Measurements from ENCODE around the gene PPWD1. TPM values are rescaled to one million over a fixed set of nuclear protein-coding genes. Genes with fewer than 3 reads are reported as not detected.

Gene PPWD1
- total and polyA plus RNA-seq, 2 of the 13 experiments (the other 11 are each of a cell fraction or from before 2014, with no cell fraction given): 7.4 to 44.3 TPM

DNA sequence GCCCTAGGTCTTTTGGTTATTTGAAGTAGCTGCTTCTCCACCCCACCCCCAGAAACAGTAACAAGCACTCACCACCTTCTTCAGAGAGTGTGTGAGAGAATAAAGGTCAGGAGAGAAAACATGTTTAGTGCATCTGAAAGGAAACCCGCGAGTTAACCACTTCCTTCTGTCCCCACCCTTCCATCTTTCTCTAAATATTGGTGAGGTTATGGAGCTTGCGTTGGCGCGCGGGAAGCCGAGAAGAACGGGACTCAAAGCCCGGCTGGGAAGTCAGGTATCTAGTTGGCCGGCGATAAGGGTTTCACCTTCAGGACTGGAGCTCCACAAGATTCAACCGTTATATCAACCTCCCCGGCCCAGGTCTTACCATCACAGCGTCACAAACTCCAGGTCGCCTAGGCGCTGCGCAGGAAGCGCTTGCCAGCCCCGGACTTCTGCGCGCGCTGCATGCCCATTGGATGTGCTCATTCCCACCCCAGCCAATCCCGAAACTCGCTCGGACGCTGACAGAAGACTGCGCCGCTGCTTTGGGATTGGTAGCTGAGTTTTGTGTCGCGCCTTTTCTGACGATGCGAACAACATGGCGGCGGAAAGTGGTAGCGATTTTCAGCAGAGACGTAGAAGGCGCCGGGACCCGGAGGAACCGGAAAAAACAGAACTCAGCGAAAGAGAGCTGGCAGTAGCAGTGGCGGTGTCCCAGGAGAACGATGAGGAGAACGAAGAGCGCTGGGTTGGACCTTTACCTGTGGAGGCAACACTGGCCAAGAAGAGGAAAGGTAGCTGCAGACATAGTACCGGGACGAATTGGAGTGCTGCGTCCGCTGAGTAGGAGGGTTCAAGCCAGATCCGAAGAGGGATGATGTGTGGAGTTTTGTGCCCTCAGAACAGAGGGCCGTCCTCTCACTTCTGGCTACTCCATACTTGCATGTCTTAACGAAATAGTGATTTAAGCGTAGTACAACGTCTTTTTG, at the start of gene PPWD1, which contains the start of gene CENPK (continued):
- TF ChIP-seq KLF11 (CRISPR knock-in tag; IDR thresholded peaks at IDR 0.05): peak; percentile 15; the same call in 1 of the 2 replicates
- TF ChIP-seq SIN3B (IDR thresholded peaks at IDR 0.05; ENCODE audit: low read length): peak; percentile 100
- TF ChIP-seq, protein P1, sequence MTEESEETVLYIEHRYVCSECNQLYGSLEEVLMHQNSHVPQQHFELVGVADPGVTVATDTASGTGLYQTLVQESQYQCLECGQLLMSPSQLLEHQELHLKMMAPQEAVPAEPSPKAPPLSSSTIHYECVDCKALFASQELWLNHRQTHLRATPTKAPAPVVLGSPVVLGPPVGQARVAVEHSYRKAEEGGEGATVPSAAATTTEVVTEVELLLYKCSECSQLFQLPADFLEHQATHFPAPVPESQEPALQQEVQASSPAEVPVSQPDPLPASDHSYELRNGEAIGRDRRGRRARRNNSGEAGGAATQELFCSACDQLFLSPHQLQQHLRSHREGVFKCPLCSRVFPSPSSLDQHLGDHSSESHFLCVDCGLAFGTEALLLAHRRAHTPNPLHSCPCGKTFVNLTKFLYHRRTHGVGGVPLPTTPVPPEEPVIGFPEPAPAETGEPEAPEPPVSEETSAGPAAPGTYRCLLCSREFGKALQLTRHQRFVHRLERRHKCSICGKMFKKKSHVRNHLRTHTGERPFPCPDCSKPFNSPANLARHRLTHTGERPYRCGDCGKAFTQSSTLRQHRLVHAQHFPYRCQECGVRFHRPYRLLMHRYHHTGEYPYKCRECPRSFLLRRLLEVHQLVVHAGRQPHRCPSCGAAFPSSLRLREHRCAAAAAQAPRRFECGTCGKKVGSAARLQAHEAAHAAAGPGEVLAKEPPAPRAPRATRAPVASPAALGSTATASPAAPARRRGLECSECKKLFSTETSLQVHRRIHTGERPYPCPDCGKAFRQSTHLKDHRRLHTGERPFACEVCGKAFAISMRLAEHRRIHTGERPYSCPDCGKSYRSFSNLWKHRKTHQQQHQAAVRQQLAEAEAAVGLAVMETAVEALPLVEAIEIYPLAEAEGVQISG (CRISPR knock-in tag; IDR thresholded peaks at IDR 0.05): peak; percentile 73
- peak; percentile 55; the same call in 1 of the 2 replicates for TF ChIP-seq TMF1 (CRISPR knock-in tag; IDR thresholded peaks at IDR 0.05; ENCODE audit: low read depth)
- TF ChIP-seq ASH2L (IDR thresholded peaks at IDR 0.05; ENCODE audit: insufficient read length, low read depth, low read length): peak; percentile 96
- no peak; the same call in 1 of the 2 replicates for TF ChIP-seq NRL (CRISPR knock-in tag; IDR thresholded peaks at IDR 0.05; ENCODE audit: borderline replicate concordance)
- TF ChIP-seq, protein P2, sequence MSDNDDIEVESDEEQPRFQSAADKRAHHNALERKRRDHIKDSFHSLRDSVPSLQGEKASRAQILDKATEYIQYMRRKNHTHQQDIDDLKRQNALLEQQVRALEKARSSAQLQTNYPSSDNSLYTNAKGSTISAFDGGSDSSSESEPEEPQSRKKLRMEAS (IDR thresholded peaks at IDR 0.05): peak; percentile 84; the same call in 1 of the 2 replicates
- TF ChIP-seq ZMYM2 (CRISPR knock-in tag; IDR thresholded peaks at IDR 0.05): peak; percentile 18; the same call in 1 of the 2 replicates
- TF ChIP-seq CREM (IDR thresholded peaks at IDR 0.05): peak; percentile 99
- TF ChIP-seq CREM (CRISPR knock-in tag; IDR thresholded peaks at IDR 0.05): peak; percentile 87
- 0 out of 2 replicates have a peak, but pooled peaks have one; percentile 6 for TF ChIP-seq HNF4A (CRISPR knock-in tag; IDR thresholded peaks at IDR 0.05)
- TF ChIP-seq ZNF644 (CRISPR knock-in tag; IDR thresholded peaks at IDR 0.05; ENCODE audit: low read depth): no peak
- 0 out of 2 replicates have a peak, but pooled peaks have one; percentile 39 for TF ChIP-seq TP53 (CRISPR knock-in tag; conservative IDR thresholded peaks at IDR 0.05)
- TF ChIP-seq, protein P3, sequence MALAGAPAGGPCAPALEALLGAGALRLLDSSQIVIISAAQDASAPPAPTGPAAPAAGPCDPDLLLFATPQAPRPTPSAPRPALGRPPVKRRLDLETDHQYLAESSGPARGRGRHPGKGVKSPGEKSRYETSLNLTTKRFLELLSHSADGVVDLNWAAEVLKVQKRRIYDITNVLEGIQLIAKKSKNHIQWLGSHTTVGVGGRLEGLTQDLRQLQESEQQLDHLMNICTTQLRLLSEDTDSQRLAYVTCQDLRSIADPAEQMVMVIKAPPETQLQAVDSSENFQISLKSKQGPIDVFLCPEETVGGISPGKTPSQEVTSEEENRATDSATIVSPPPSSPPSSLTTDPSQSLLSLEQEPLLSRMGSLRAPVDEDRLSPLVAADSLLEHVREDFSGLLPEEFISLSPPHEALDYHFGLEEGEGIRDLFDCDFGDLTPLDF (CRISPR knock-in tag; IDR thresholded peaks at IDR 0.05): peak; percentile 98
- no peak for TF ChIP-seq JUN (CRISPR knock-in tag; IDR thresholded peaks at IDR 0.05)
- TF ChIP-seq ZNF354B (CRISPR knock-in tag; IDR thresholded peaks at IDR 0.05): peak; percentile 73; the same call in 1 of the 2 replicates
- TF ChIP-seq ZNF724P (CRISPR knock-in tag; IDR thresholded peaks at IDR 0.05; ENCODE audit: borderline replicate concordance): peak; percentile 67; the same call in 1 of the 2 replicates
- TF ChIP-seq MED13 (CRISPR knock-in tag; IDR thresholded peaks at IDR 0.05): 0 out of 2 replicates have a peak, but pooled peaks have one; percentile 39
- TF ChIP-seq ZSCAN29 (CRISPR knock-in tag; conservative IDR thresholded peaks at IDR 0.05): 0 out of 2 replicates have a peak, but pooled peaks have one; percentile 25
- no peak; the same call in 1 of the 2 replicates for TF ChIP-seq ZNF816 (CRISPR knock-in tag; IDR thresholded peaks at IDR 0.05; ENCODE audit: borderline replicate concordance)
- TF ChIP-seq EZH2 (conservative IDR thresholded peaks at IDR 0.05; ENCODE audit: low read depth, low read length): no peak
- no peak for TF ChIP-seq ARNTL (CRISPR knock-in tag; IDR thresholded peaks at IDR 0.05)
- TF ChIP-seq MXD4 (CRISPR knock-in tag; IDR thresholded peaks at IDR 0.05): peak; percentile 78; the same call in 1 of the 2 replicates
- TF ChIP-seq ATF7-NPFF (CRISPR knock-in tag; IDR thresholded peaks at IDR 0.05; ENCODE audit: low read depth): peak; percentile 86; the same call in 1 of the 2 replicates
- 0 out of 2 replicates have a peak, but pooled peaks have one; percentile 12 for TF ChIP-seq SP5 (CRISPR knock-in tag; IDR thresholded peaks at IDR 0.05; ENCODE audit: borderline replicate concordance, low read depth)

All from HepG2 (cell line).